Stimulated activated CD8-positive, alpha-beta memory T cell treated with anti-CD3 and anti-CD28 coated beads, Interleukin-2, amount 100 ng/mL, for 48 hours (primary cell): ENCODE measurements around the gene MAK.
"Not testable (repeated sequence)": the region's sequence is repeated elsewhere in the genome, so short reads cannot be mapped to it uniquely, and the experiment has no call there.

Experiments
- DNase-seq, 2 donors: peaks; one replicate each; pipeline ENCODE4 v3.0.0-alpha.2; 2020; ENCODE audit warnings: low read depth in 2 of 2

The MAK gene

GRCh38 chr6:10791673-10792072 lies 46.7 kb downstream of the MAK start:
- DNase-seq: no peak

DNA sequence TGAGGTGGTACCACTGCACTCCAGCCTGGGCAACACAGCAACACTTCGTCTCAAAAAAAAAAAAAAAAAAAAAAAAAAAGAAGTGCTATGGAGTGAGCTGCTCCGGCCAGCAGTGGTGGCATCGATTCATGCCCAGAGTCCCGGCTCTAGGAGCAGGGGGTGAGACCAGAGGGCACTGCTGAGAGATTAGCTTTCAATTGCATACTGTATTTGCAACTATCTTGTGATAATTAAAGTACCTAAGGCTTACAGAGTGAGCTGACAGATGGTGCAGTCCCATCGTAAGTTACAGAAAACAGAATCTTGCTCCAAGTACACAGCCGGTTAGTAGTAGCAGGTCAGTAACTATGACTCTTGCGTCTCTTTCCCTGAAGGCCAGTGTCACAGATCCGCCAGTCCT lies 59.3 kb downstream of the MAK start:
- DNase-seq: no peak

DNA sequence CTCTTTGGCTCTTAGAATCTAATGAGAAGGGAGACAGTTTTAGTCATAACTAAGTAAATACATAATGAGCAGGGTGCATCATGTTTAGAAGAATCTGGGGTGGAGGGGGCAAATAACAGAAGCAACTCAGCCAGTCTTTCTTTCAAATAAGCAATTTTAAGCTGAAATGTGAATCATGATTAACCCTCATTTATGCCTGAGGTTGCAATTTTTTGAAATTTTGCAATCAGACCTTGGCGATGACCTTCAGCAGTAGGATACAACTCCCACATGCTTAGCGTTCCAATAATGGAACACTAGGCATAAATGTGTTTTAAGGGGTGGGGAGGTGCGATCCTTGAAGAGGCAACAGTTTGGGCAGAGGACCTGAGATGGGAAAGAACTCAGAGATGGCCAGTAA lies 60.1 kb downstream of the MAK start:
- DNase-seq: no peak

GRCh38 chr6:10771371-10771894 lies 66.9 kb downstream of the MAK start:
- no peak for DNase-seq

GRCh38 chr6:10769419-10769818 lies 68.9 kb downstream of the MAK start:
- DNase-seq: no peak

- no peak for DNase-seq
These were observed 75.3 kb downstream of the MAK start for GRCh38 chr6:10763006-10763405.

DNA sequence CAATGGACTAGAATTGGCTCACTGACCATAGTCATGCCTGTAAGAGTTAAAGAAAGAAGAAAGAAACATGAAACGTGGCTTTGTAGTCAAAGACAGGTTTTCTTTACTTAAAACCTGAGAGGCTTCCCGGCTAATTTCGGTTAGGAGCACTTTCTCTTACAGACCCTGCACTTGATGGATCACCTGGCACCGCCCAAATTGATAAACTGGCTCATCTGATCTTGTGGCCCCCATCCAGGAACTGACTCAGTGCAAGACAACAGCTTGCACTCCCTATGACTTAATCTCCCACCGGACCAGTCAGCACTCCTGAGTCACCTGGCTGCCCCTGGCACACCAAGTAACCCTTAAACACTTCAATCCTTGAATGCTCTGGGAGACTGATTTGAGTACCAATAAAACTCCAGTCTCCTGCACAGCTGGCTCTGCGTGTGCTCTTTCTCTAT lies 78.4 kb downstream of the MAK start:
- no peak for DNase-seq

- DNase-seq: no peak
These were observed 79.0 kb downstream of the MAK start for GRCh38 chr6:10759312-10759839.

DNA sequence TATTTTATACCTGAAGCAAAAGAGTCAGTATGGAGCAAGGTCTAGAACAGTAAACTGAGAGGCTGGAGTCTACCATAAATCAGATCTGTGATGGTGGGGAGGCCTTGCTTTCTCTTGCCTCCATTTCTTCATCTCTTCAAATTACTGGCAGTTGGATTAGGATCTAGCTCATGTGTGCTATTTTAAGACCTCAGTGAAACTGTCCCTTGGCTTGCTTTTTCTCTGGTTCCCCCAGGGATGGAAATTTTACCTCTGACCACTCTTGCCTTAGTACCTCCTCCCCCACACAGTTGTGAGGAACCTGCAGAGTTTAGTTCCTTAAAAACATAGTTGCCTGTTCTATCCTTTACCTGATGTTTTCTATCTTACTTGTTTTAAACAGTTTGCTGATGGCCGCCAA lies 82.3 kb downstream of the MAK start:
- DNase-seq: no peak

- DNase-seq: not testable (repeated sequence)
These were observed 86.6 kb downstream of the MAK start for GRCh38 chr6:10751757-10752156.

DNA sequence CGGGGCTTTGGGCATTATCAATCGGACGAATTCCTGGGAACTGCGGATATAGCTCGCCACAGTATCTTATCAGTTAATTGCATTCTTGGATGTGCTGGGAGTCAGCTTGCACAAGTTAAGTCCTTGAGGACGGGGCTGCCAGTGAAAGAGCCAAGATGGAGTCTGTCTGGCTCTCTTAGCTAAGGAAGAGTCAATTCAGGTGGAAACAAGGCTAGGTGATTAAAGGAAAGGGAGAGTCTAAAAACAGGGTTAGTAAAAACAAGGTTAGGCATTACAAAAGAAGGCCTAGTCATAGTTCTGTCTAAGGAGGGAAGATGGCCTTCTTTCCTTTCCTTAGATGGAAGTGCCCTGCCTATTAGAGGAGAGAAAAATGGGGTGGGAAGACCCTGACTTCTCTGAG lies 87.8 kb downstream of the MAK start:
- not testable (repeated sequence) for DNase-seq

DNA sequence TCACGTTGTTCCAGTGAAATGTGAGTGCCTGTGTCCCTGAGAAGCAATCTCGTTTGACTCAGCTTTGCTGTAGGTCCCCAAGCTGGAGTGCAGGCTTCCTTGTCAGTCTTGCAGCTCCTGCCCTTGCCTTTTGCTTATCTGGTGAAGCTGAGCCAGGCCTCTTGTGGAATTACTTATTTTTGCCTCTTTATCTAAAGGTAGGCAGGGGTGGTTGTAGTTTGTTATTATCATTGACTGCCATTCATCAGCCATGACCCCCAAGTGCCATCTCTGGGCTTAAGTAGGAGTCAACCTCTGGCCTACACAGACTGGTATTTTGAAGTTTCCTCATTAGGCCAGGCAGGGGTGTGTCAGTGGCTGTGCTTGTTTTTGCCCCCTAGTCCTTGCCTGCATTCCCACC lies 88.6 kb downstream of the MAK start:
- no peak for DNase-seq

GRCh38 chr6:10747251-10747972 lies 90.9 kb downstream of the MAK start, which contains the start of gene TMEM14B:
TSS of gene TMEM14B (plus strand) at chr6:10747805. CDS start at chr6:10749246, 1,441 bp downstream.
- peak; percentile 99 to 100 for DNase-seq

- no peak for DNase-seq
These were observed 91.5 kb downstream of the MAK start for GRCh38 chr6:10746915-10747250.

- DNase-seq: no peak
These were observed 93.2 kb downstream of the MAK start for GRCh38 chr6:10745116-10745515.

- DNase-seq: no peak
These were observed 94.8 kb downstream of the MAK start for GRCh38 chr6:10743515-10743914.

GRCh38 chr6:10742251-10742650 lies 96.1 kb downstream of the MAK start:
- no peak for DNase-seq

- DNase-seq: not testable (repeated sequence)
These were observed 96.7 kb downstream of the MAK start for GRCh38 chr6:10741643-10742042.

DNA sequence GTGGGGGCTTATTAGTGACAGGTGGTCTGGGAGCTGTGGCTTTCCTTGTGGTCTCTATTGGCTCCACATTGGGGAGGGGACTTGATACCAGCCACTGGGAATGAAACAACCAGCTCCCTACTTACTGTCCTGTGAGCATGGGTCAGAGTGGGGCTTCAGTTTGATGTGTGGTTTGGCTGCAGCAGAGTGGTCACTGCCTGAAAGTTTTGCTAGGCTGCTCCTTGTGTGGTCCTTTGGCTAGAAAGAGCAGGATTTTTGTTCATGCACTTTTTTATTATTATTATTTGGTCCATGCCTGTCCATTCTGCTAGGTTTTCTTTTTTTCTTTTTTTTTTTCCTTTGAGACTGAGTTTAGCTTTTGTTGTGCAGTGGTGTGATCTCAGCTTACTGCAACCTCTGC lies 98.3 kb downstream of the MAK start:
- DNase-seq: no peak

GRCh38 chr6:10736731-10737130 lies 101.6 kb downstream of the MAK start:
- DNase-seq: no peak

DNA sequence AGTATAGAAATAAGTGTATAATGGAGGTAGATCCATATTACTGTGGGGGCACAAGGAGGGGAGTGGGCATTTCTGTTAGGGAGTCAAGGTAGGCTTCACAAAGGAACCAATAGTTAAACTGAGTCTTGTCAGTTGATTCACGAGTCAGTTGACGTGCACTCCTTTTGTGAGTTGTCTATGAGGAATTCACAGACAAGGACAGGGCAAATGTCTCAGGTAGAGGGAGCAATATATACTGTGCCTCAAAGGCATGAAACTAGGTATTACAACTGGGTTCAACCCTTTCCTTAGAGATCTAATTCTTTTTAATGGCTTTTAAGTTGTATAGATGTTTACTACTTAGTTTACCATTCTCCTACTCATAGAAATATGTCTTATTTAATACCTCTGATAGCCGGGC lies 104.5 kb downstream of the MAK start:
- no peak for DNase-seq

DNA sequence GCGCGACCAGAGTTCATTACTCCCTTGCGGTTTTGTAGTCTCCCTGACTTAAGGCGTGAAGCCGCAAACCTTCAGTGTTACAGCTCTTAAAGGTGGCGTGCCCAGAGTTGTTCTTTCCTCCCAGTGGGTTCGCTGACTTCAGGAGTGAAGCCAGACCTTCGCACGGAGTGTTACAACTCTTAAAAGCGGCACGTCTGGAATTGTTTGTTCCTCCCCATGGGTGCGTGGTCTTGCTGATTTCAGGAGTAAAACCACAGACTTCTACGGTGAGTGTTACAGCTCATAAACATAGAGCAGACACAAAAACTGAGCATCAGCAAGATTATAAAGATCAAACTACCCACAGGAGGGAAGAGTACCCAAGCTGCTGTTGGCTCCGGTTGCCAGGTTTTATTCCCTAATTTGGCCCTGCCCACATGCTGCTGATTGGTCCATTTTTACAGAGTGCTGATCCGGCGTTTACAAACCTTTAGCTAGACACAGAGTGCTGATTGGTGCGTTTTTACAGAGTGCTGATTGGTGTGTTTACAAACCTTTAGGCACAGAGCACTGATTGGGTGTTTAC lies 105.1 kb downstream of the MAK start:
- no peak for DNase-seq

GRCh38 chr6:10730254-10730653 lies 108.1 kb downstream of the MAK start:
- DNase-seq: no peak
